H1 (cell line): Measurements from ENCODE around the gene C9orf50. TPM values are rescaled to one million over a fixed set of nuclear protein-coding genes. Genes with fewer than 3 reads are reported as not detected.

Source experiments
- EGR1 ChIP-seq: IDR thresholded peaks from 2 replicates; pipeline ENCODE4 v1.6.1; 2011; ENCODE audit warnings: low read depth, low read length, borderline replicate concordance
- TAF7 ChIP-seq: optimal IDR thresholded peaks from 2 replicates; pipeline ENCODE3; 2011; ENCODE audit warnings: low read depth, mild to moderate bottlenecking, inconsistent platforms, low read length, moderate library complexity, borderline replicate concordance
- polyA plus RNA-seq, 7 experiments: library from polyadenylated mRNA; depleted of rRNA in 3 of 7; stranded (reverse) in 5 of 7; unstranded in 2 of 7; fragments of >200 nt in 5 of 7; fragments of 200-250 nt in 2 of 7; gene quantifications; 1 replicate in 5 of 7; 2 replicates in 1 of 7; 4 replicates in 1 of 7; pipeline versions ENCODE4 v1.2.1 to v1.2.3, GENCODE V29; 2011 to 2013; ENCODE audit warnings: missing spikeins in 2 of 7, mixed read lengths in 2 of 7
- total RNA-seq: library from RNA; stranded (reverse); fragmentation: NEBNext Ultra II Directional; extraction: Animal tissue kit (Norgen Biotek cat#: 25700); gene quantifications from 2 replicates; pipeline ENCODE4 v1.2.1, GENCODE V29; 2021

The C9orf50 gene
- total and polyA plus RNA-seq, 2 of the 8 experiments (the other 6 are each of a cell fraction or from before 2014, with no cell fraction given) = not detected

DNA sequence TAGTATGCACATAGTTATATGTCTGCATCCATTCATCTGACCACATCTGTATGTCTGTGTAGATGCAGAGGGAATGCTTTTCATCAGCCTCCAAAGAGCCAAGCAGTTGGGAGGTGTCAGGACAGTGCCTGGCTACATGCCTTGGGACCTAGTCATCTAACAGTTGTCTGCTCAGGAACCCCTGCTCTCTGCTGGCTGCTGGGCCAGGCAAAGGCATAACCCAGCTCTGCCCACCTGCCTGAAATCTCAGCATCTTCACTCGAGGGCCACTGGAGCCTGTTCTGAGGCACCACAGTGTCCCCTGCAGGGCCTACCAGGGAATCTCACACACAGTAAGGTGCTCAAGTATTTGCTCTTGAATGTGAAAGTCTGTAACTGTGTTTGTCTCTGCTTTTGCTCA, 3.7 kb downstream of the C9orf50 start (continued):
- TF ChIP-seq EGR1 = no peak
- no peak for TF ChIP-seq TAF7
